ENCODE results near the gene TMEM178A.

Gene TMEM178A

GRCh38 chr2:39736640-39737039 lies 70.9 kb downstream of the TMEM178A start:
- peaks cover 0 to 13% of the 10 kb centered on the region in 2 experiments for H3K36me3 ChIP-seq (ENCODE audit: control insufficient read depth in 1 of 2, insufficient read depth in 2 of 2, low read length in 2 of 2)

GRCh38 chr2:39737661-39738060 lies 71.9 kb downstream of the TMEM178A start:
- Histone ChIP-seq H3K4me1 (ENCODE audit: control insufficient read depth in 1 of 2, insufficient read depth in 2 of 2, low read length in 2 of 2) (peaks cover 12 to 15% of the 10 kb centered on the region in 2 experiments), H3K23ac (ENCODE audit: low read length) (no peak overlapping the region), H3K79me2 (ENCODE audit: control insufficient read depth, insufficient read depth, low read length, poor library complexity) (no peaks in the 10 kb centered on the region), H3K79me1 (ENCODE audit: low read length) (no peaks in the 10 kb centered on the region), H2BK120ac (ENCODE audit: insufficient read depth, low read length, poor library complexity) (no peak overlapping the region), H2AK5ac (ENCODE audit: low read length) (no peak overlapping the region), H3K9me3 (ENCODE audit: insufficient read depth, low read depth, low read length) (peaks cover 1% of the 10 kb centered on the region), H3K27ac (ENCODE audit: low read depth, low read length) (peak overlapping the region; percentile 56), H3K14ac (ENCODE audit: low read length) (no peak overlapping the region), H4K91ac (ENCODE audit: low read depth, low read length) (no peak overlapping the region), H4K8ac (ENCODE audit: low read depth, low read length) (no peak overlapping the region), H3K4me3 (ENCODE audit: low read depth, low read length) (no peak overlapping the region), H3K18ac (ENCODE audit: low read length) (no peak overlapping the region), H3K27me3 (ENCODE audit: insufficient read depth, low read length) (no peaks in the 10 kb centered on the region), H3K4me2 (ENCODE audit: low read length) (peak overlapping the region; percentile 31), H3K4ac (ENCODE audit: low read depth, low read length) (no peak overlapping the region), H2BK12ac (ENCODE audit: low read length) (peak overlapping the region; percentile 75), H3K9ac (ENCODE audit: low read length) (no peak overlapping the region), H2BK5ac (ENCODE audit: low read depth, low read length, poor library complexity) (no peak overlapping the region), H2AFZ (ENCODE audit: insufficient read depth, low read length, poor library complexity) (no peak overlapping the region), H4K12ac (ENCODE audit: low read depth, low read length) (no peak overlapping the region), H3K36me3 (ENCODE audit: control insufficient read depth in 1 of 2, insufficient read depth in 2 of 2, low read length in 2 of 2) (peaks cover 0 to 13% of the 10 kb centered on the region in 2 experiments)
- no CpG with 5 or more reads among the region's 8 CpGs for WGBS (ENCODE audit: extremely low coverage, insufficient coverage, insufficient read length)
- no peak for DNase-seq

More at GRCh38 chr2:39736640-39737039, 70.9 kb downstream of the TMEM178A start:
- Histone ChIP-seq H3K79me1 (ENCODE audit: low read length) (no peaks in the 10 kb centered on the region), H2BK12ac (ENCODE audit: low read length) (peak overlapping the region; percentile 36), H4K8ac (ENCODE audit: low read depth, low read length) (no peak overlapping the region), H3K9me3 (ENCODE audit: insufficient read depth, low read depth, low read length) (peaks cover 3% of the 10 kb centered on the region), H2AFZ (ENCODE audit: insufficient read depth, low read length, poor library complexity) (no peak overlapping the region), H3K23ac (ENCODE audit: low read length) (no peak overlapping the region), H3K4me1 (ENCODE audit: control insufficient read depth in 1 of 2, insufficient read depth in 2 of 2, low read length in 2 of 2) (peaks cover 12 to 15% of the 10 kb centered on the region in 2 experiments), H2BK120ac (ENCODE audit: insufficient read depth, low read length, poor library complexity) (no peak overlapping the region), H4K91ac (ENCODE audit: low read depth, low read length) (no peak overlapping the region), H2AK5ac (ENCODE audit: low read length) (no peak overlapping the region), H3K27me3 (ENCODE audit: insufficient read depth, low read length) (no peaks in the 10 kb centered on the region), H2BK5ac (ENCODE audit: low read depth, low read length, poor library complexity) (no peak overlapping the region), H4K12ac (ENCODE audit: low read depth, low read length) (no peak overlapping the region), H3K18ac (ENCODE audit: low read length) (no peak overlapping the region), H3K4ac (ENCODE audit: low read depth, low read length) (no peak overlapping the region), H3K27ac (ENCODE audit: low read depth, low read length) (no peak overlapping the region), H3K4me3 (ENCODE audit: low read depth, low read length) (no peak overlapping the region), H3K79me2 (ENCODE audit: control insufficient read depth, insufficient read depth, low read length, poor library complexity) (no peaks in the 10 kb centered on the region), H3K14ac (ENCODE audit: low read length) (no peak overlapping the region), H3K4me2 (ENCODE audit: low read length) (no peak overlapping the region), H3K9ac (ENCODE audit: low read length) (no peak overlapping the region)
- peak in 1 of 2 donors; percentile 18 for DNase-seq
- no CpG with 5 or more reads among the region's 6 CpGs for WGBS (ENCODE audit: extremely low coverage, insufficient coverage, insufficient read length)

- H3K23ac ChIP-seq (ENCODE audit: low read length) = no peak overlapping the region
- H3K4me2 ChIP-seq (ENCODE audit: low read length) = no peak overlapping the region
- H3K9ac ChIP-seq (ENCODE audit: low read length) = no peak overlapping the region
- no CpG with 5 or more reads among the region's 2 CpGs for WGBS (ENCODE audit: extremely low coverage, insufficient coverage, insufficient read length)
- H2AK5ac ChIP-seq (ENCODE audit: low read length) = no peak overlapping the region
- no peak overlapping the region for H3K4ac ChIP-seq (ENCODE audit: low read depth, low read length)
- no peak overlapping the region for H2BK5ac ChIP-seq (ENCODE audit: low read depth, low read length, poor library complexity)
- no peaks in the 10 kb centered on the region for H3K27me3 ChIP-seq (ENCODE audit: insufficient read depth, low read length)
- H3K4me3 ChIP-seq (ENCODE audit: low read depth, low read length) = no peak overlapping the region
- H3K18ac ChIP-seq (ENCODE audit: low read length) = no peak overlapping the region
- no peak overlapping the region for H4K12ac ChIP-seq (ENCODE audit: low read depth, low read length)
- H3K14ac ChIP-seq (ENCODE audit: low read length) = no peak overlapping the region
- peaks cover 2 to 10% of the 10 kb centered on the region in 2 experiments for H3K36me3 ChIP-seq (ENCODE audit: control insufficient read depth in 1 of 2, insufficient read depth in 2 of 2, low read length in 2 of 2)
- no peak overlapping the region for H2BK12ac ChIP-seq (ENCODE audit: low read length)
- H3K4me1 ChIP-seq (ENCODE audit: control insufficient read depth in 1 of 2, insufficient read depth in 2 of 2, low read length in 2 of 2) = peaks cover 12 to 15% of the 10 kb centered on the region in 2 experiments
- H2BK120ac ChIP-seq (ENCODE audit: insufficient read depth, low read length, poor library complexity) = no peak overlapping the region
- peak; percentile 43 to 68 for DNase-seq
- no peaks in the 10 kb centered on the region for H3K9me3 ChIP-seq (ENCODE audit: insufficient read depth, low read depth, low read length)
- H3K79me1 ChIP-seq (ENCODE audit: low read length) = no peaks in the 10 kb centered on the region
- no peak overlapping the region for H4K91ac ChIP-seq (ENCODE audit: low read depth, low read length)
- no peak overlapping the region for H2AFZ ChIP-seq (ENCODE audit: insufficient read depth, low read length, poor library complexity)
- no peak overlapping the region for H4K8ac ChIP-seq (ENCODE audit: low read depth, low read length)
- peak overlapping the region; percentile 28 for H3K27ac ChIP-seq (ENCODE audit: low read depth, low read length)
- no peaks in the 10 kb centered on the region for H3K79me2 ChIP-seq (ENCODE audit: control insufficient read depth, insufficient read depth, low read length, poor library complexity)
These were observed 73.2 kb downstream of the TMEM178A start for GRCh38 chr2:39738936-39739335.

GRCh38 chr2:39739386-39739785 lies 73.7 kb downstream of the TMEM178A start:
- no peaks in the 10 kb centered on the region for H3K79me1 ChIP-seq (ENCODE audit: low read length)
- no peak overlapping the region for H2AFZ ChIP-seq (ENCODE audit: insufficient read depth, low read length, poor library complexity)
- WGBS (ENCODE audit: extremely low coverage, insufficient coverage, insufficient read length) = no CpG with 5 or more reads among the region's 5 CpGs
- no peak overlapping the region for H3K23ac ChIP-seq (ENCODE audit: low read length)
- no peak overlapping the region for H2BK120ac ChIP-seq (ENCODE audit: insufficient read depth, low read length, poor library complexity)
- H4K12ac ChIP-seq (ENCODE audit: low read depth, low read length) = no peak overlapping the region
- no peak overlapping the region for H3K4me2 ChIP-seq (ENCODE audit: low read length)
- peaks cover 12 to 15% of the 10 kb centered on the region in 2 experiments for H3K4me1 ChIP-seq (ENCODE audit: control insufficient read depth in 1 of 2, insufficient read depth in 2 of 2, low read length in 2 of 2)
- peak overlapping the region; percentile 11 for H3K27ac ChIP-seq (ENCODE audit: low read depth, low read length)
- no peak overlapping the region for H3K9ac ChIP-seq (ENCODE audit: low read length)
- no peak overlapping the region for H2BK12ac ChIP-seq (ENCODE audit: low read length)
- no peak overlapping the region for H3K14ac ChIP-seq (ENCODE audit: low read length)
- H2BK5ac ChIP-seq (ENCODE audit: low read depth, low read length, poor library complexity) = no peak overlapping the region
- H4K91ac ChIP-seq (ENCODE audit: low read depth, low read length) = no peak overlapping the region
- no peaks in the 10 kb centered on the region for H3K27me3 ChIP-seq (ENCODE audit: insufficient read depth, low read length)
- no peak overlapping the region for H3K4ac ChIP-seq (ENCODE audit: low read depth, low read length)
- no peaks in the 10 kb centered on the region for H3K79me2 ChIP-seq (ENCODE audit: control insufficient read depth, insufficient read depth, low read length, poor library complexity)
- DNase-seq = no peak
- no peak overlapping the region for H3K18ac ChIP-seq (ENCODE audit: low read length)
- H3K36me3 ChIP-seq (ENCODE audit: control insufficient read depth in 1 of 2, insufficient read depth in 2 of 2, low read length in 2 of 2) = peaks cover 2 to 10% of the 10 kb centered on the region in 2 experiments
- no peaks in the 10 kb centered on the region for H3K9me3 ChIP-seq (ENCODE audit: insufficient read depth, low read depth, low read length)
- no peak overlapping the region for H3K4me3 ChIP-seq (ENCODE audit: low read depth, low read length)
- no peak overlapping the region for H4K8ac ChIP-seq (ENCODE audit: low read depth, low read length)
- H2AK5ac ChIP-seq (ENCODE audit: low read length) = no peak overlapping the region
